Thyroid gland (tissue), 4 donors: Measurements from ENCODE around the gene ZXDB. TPM values are rescaled to one million over a fixed set of nuclear protein-coding genes. Genes with fewer than 3 reads are reported as not detected.
"Not testable (repeated sequence)": the region's sequence is repeated elsewhere in the genome, so short reads cannot be mapped to it uniquely, and the experiment has no call there.

Source experiments
- DNase-seq, 2 donors: peaks; one replicate each; pipeline ENCODE4 v3.0.0-alpha.2; 2019
- H3K27ac ChIP-seq, 3 donors: fragments of 200-600 bp; sonication (generic); 1 replicate in 2 of 3; 2 replicates in 1 of 3; pipeline ENCODE4 v1.5.1; 2016 to 2019; ENCODE audit warnings: mild to moderate bottlenecking in 1 of 3, moderate library complexity in 1 of 3
- H3K27me3 ChIP-seq: fragments of 200-600 bp; sonication (generic); one replicate; pipeline ENCODE4 v1.5.1; 2019
- H3K36me3 ChIP-seq, 2 donors: fragments of 200-600 bp; sonication (generic); one replicate each; pipeline ENCODE4 v1.5.1; 2016 to 2019
- H3K4me1 ChIP-seq, 2 donors: fragments of 200-600 bp; sonication (generic); one replicate each; pipeline ENCODE4 v1.5.1; 2017 to 2019
- H3K4me3 ChIP-seq, 3 donors: fragments of 200-600 bp; sonication (generic); replicated peaks in 1 of 3; 1 replicate in 2 of 3; 2 replicates in 1 of 3; pipeline ENCODE4 v1.5.1; 2016; ENCODE audit warnings: mild to moderate bottlenecking in 1 of 3
- H3K9me3 ChIP-seq: fragments of 200-600 bp; sonication (generic); one replicate; pipeline ENCODE4 v1.5.1; 2017
- POLR2A ChIP-seq, 2 donors: fragments of 450-650 bp; IDR thresholded peaks; one replicate each; pipeline ENCODE4 v1.6.1; 2017; ENCODE audit warnings: antibody characterized with exemption in 2 of 2, mild to moderate bottlenecking in 2 of 2, moderate library complexity in 1 of 2
- WGBS, 2 donors: methylation state at CpG; one replicate each; pipeline ENCODE4 v1.1.5; 2017; 5-methylcytosine and 5-hydroxymethylcytosine counted together
- intact Hi-C: fragments of 100-400 bp; cut with DNase I; formaldehyde crosslinking; loops from one replicate; pipeline ENCODE4 v1.15.1; 2023
- total RNA-seq, 4 donors: library from RNA; depleted of rRNA; stranded (reverse); fragments of >200 nt; gene quantifications; one replicate each; pipeline ENCODE4 v1.2.3, GENCODE V29; 2016
- TF ChIP-seq, protein P1 (sequence below), 6 experiments: fragments of 200-600 bp in 3 of 6; fragments of 450-650 bp in 3 of 6; sonication (generic) in 3 of 6; IDR thresholded peaks; one replicate each; pipeline ENCODE4 v1.5.1; 2016 to 2019; ENCODE audit warnings: antibody characterized with exemption in 6 of 6, mild to moderate bottlenecking in 2 of 6, inconsistent platforms in 1 of 6, moderate library complexity in 1 of 6

ZXDB gene
- total RNA-seq, 4 donors from 2014 or later: 13.4 to 19.6 (median 15.4) TPM

DNA sequence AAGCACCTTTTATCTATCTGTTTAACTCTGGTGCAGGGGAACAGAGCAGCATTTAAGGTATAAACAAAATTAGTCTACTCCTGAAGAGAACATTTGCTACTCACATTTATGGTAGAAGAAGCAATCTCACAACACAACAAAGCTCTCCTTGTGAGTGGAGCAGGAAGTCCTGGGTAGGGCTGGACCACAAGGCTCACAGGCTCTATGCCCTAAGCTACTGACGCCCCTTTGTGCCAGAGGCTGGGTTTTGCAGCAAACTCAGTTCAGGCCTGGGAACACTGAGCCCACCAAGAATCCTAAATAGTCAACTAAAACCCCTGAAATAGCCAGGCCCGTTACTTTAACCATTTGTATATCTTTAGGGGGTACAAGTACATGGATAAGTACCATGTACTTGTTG is 4.7 kb upstream of the ZXDB start:
- H3K27ac ChIP-seq: no peak overlapping the region
- H3K27me3 ChIP-seq: no peaks in the 10 kb centered on the region
- intact Hi-C loops: no loop called here
- no peak for DNase-seq
- no peaks in the 10 kb centered on the region for H3K9me3 ChIP-seq
- H3K4me1 ChIP-seq: peaks cover 3 to 6% of the 10 kb centered on the region in 2 donors
- no peaks in the 10 kb centered on the region for H3K36me3 ChIP-seq
- WGBS, 2 donors: 94% methylated on average over 2 of the region's 2 CpGs; no CpG with 5 or more reads in 1 of the 2 donors
- TF ChIP-seq POLR2A (IDR thresholded peaks at IDR 0.05): no peak
- TF ChIP-seq, protein P1, sequence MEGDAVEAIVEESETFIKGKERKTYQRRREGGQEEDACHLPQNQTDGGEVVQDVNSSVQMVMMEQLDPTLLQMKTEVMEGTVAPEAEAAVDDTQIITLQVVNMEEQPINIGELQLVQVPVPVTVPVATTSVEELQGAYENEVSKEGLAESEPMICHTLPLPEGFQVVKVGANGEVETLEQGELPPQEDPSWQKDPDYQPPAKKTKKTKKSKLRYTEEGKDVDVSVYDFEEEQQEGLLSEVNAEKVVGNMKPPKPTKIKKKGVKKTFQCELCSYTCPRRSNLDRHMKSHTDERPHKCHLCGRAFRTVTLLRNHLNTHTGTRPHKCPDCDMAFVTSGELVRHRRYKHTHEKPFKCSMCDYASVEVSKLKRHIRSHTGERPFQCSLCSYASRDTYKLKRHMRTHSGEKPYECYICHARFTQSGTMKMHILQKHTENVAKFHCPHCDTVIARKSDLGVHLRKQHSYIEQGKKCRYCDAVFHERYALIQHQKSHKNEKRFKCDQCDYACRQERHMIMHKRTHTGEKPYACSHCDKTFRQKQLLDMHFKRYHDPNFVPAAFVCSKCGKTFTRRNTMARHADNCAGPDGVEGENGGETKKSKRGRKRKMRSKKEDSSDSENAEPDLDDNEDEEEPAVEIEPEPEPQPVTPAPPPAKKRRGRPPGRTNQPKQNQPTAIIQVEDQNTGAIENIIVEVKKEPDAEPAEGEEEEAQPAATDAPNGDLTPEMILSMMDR (IDR thresholded peaks at IDR 0.05): no peak
- no peak overlapping the region for H3K4me3 ChIP-seq

DNA sequence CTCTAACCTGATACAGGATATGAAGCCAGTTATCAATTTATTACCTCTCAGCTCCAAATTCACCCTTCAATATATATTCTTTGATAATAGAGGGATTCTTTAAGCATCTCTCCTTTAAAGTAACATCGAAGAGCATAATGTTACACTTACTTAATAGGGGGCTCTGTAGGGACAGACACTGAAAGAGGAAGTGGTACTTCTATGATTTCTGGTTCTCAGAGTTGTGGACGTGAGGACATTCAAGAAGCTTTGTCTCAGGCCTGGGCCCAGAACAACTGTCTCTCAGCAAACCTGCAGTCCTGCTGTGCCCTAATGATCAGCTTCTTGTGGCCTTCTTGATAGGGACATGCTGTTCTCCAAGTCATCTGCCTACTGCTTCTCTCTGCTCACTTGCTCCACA is 4.2 kb upstream of the ZXDB start:
- Histone ChIP-seq H3K36me3 (no peaks in the 10 kb centered on the region), H3K4me1 (peaks cover 3 to 6% of the 10 kb centered on the region in 2 donors), H3K27me3 (no peaks in the 10 kb centered on the region), H3K4me3 (no peak overlapping the region), H3K9me3 (no peaks in the 10 kb centered on the region), H3K27ac (no peak overlapping the region)
- WGBS, 2 donors: 92 to 100% methylated on average over 2 of the region's 2 CpGs
- TF ChIP-seq, protein P1 (IDR thresholded peaks at IDR 0.05): no peak
- no peak for TF ChIP-seq POLR2A (IDR thresholded peaks at IDR 0.05)
- intact Hi-C loops: no loop called here
- DNase-seq: no peak

DNA sequence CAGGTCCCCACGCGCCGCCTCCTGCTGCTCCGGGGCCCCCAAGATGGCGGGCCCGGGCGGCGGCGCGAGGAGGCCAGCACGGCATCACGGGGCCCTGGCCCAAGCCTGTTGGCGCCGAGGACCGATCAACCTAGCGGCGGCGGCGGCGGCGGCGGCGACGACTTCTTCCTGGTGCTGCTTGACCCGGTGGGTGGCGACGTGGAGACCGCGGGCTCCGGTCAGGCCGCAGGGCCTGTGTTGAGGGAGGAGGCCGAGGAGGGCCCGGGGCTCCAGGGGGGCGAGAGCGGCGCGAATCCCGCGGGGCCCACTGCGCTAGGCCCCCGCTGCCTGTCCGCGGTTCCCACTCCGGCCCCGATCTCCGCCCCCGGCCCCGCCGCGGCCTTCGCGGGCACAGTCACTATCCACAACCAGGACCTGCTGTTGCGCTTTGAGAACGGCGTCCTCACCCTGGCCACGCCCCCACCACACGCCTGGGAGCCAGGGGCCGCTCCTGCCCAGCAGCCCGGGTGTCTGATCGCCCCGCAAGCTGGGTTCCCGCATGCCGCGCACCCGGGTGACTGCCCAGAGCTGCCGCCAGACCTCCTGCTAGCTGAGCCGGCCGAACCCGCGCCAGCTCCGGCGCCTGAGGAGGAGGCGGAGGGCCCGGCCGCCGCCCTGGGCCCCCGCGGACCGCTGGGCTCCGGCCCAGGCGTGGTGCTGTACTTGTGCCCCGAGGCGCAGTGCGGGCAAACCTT is 516 bp downstream of the ZXDB start:
- H3K27ac ChIP-seq: peak overlapping the region; percentile 86 to 92 (median 89)
- H3K36me3 ChIP-seq, intact Hi-C loops, H3K9me3 ChIP-seq, H3K27me3 ChIP-seq: not testable (repeated sequence)
- peak in 1 of 2 donors; percentile 56 for TF ChIP-seq POLR2A (IDR thresholded peaks at IDR 0.05)
- H3K4me3 ChIP-seq: peak overlapping the region in 2 of 3 donors; percentile 8 to 46
- peaks cover 6 to 14% of the 10 kb centered on the region in 2 donors for H3K4me1 ChIP-seq
- peak; percentile 38 to 43 for DNase-seq
- no CpG with 5 or more reads among the region's 84 CpGs for WGBS, 2 donors

DNA sequence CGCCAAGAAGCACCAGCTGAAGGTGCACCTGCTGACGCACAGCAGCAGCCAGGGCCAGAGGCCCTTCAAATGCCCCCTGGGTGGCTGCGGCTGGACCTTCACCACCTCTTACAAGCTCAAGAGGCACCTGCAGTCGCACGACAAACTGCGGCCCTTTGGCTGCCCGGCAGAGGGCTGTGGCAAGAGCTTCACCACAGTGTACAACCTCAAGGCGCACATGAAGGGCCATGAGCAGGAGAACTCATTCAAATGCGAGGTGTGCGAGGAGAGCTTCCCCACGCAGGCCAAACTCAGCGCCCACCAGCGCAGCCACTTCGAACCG is 1.0 kb downstream of the ZXDB start:
- H3K27me3 ChIP-seq, H3K9me3 ChIP-seq, intact Hi-C loops, H3K36me3 ChIP-seq: not testable (repeated sequence)
- DNase-seq: peak; percentile 61 to 65
- TF ChIP-seq, protein P1 (IDR thresholded peaks at IDR 0.05): peak in 2 of 6 experiments; percentile 22
- Histone ChIP-seq H3K4me3 (peak overlapping the region in 2 of 3 donors; percentile 8 to 46), H3K4me1 (peaks cover 6 to 14% of the 10 kb centered on the region in 2 donors), H3K27ac (peak overlapping the region; percentile 86 to 92 (median 89))
- no CpG with 5 or more reads among the region's 15 CpGs for WGBS, 2 donors

DNA sequence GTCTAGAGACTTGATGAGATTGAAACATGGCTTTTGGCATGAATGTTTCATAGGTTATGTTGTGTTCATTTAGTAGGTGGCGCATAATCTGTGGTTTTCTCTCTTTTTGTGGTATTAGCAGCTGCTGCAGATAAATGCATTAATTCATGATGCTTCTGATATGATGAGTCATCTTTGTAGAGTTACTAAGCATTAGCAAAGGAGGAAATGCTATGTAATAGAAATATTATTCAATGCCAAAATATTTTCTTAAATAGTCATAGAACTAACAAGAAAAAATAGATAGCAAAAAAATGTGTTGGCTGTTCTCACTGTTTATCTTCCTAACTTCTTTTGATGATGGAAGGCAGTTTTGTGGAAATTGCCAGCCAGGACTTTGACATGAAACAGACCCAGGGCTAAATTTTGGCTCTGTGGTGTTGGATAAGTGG is 3.6 kb downstream of the ZXDB start:
- Histone ChIP-seq H3K36me3 (no peaks in the 10 kb centered on the region), H3K27me3 (no peaks in the 10 kb centered on the region), H3K9me3 (no peaks in the 10 kb centered on the region), H3K4me3 (no peak overlapping the region), H3K27ac (no peak overlapping the region), H3K4me1 (peaks cover 6 to 14% of the 10 kb centered on the region in 2 donors)
- DNase-seq: no peak
- intact Hi-C loops: no loop called here
- WGBS, 2 donors: 77 to 94% methylated on average over 1 of the region's 1 CpG
- TF ChIP-seq, protein P1 (IDR thresholded peaks at IDR 0.05): no peak
- no peak for TF ChIP-seq POLR2A (IDR thresholded peaks at IDR 0.05)
